GM08714 (cell line): ENCODE data around the gene MAN1A2.
A peak's percentile ranks its signal among the peaks of the same experiment; 100 is the strongest.

Source experiments
- H3K4me3 ChIP-seq: fragments of 200-500 bp; sonication (Bioruptor generic); 2 replicates; pipeline ENCODE4 v1.5.1; 2014; ENCODE audit warnings: mild to moderate bottlenecking, low read length, inconsistent platforms
- ZNF274 ChIP-seq: IDR thresholded peaks from 2 replicates; pipeline ENCODE4 v1.6.1; 2012; ENCODE audit warnings: mild to moderate bottlenecking, low read depth, low read length

MAN1A2 gene

DNA sequence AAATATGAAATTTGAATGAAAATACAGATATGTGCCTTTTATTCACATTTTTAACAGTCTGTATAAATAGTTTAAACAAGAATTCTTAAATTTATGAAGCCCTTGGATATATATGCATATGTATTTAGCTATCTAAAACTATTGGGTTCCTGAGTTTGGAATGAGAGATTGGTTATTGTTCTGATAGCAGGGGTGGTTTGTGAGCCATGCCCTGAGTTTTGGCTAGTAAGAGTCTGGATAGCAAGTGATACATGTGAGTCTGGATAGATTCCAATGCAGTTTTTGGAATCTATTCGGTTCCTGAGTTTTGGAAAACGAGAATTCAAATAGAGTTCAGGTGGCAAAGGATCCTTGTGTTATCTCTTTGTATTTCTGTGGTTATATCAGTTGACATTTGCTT, 2.8 kb downstream of the MAN1A2 start:
- peak overlapping the region; percentile 68 for H3K4me3 ChIP-seq
- TF ChIP-seq ZNF274: no peak

DNA sequence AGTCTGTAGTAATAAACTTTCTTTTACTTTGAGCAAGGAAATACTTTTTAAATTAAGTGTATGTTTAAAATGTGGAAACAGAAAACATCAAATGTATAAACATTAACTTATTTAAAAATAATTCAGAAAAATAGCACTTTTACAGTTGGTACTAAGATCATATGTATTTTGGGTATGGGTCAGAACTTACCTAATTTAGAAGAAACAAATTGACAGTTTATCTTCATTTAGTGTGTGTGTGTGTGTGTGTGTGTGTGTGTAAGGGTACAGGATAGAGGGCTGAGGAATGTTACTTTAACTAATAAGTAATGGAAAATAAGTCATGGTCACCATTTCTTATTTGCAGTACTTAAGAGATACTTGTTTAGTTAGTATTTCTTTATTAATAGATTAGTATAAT, 3.3 kb downstream of the MAN1A2 start:
- H3K4me3 ChIP-seq: peak overlapping the region; percentile 68; the same call in 1 of the 2 replicates

DNA sequence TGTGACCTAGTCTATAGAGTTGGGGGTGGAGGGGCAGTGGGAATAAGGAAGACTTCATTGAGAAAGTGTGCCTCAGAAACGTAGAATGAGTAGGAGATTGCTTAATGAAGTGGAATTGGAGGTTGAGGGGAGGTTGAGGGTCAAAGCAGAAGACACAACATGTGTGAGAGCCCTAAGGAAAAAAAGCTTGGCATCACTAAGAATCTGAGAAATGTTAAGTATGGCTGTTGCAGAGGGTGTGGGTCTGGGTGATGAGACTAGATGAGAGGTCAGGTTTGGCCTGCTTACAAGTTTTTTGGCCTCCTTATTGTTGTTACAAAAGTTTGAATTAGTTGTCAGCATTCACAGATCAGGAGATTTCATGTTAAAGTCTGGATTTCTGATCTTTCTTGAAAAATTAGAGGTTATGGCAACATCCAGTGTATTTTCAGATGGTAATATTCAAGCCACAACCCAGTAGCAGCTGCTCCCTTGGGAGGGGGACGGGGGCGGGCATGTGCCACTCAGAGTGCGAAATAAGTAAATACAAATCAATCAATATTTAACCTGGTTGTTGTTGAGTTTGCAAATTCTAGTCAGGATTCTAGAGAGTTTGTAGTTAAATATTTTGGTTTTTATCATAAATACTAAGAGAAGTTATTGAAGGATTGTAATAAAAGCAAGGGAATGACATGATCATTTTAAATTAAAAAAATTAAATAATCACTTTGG, 4.3 kb downstream of the MAN1A2 start:
- peak overlapping the region; percentile 62 for H3K4me3 ChIP-seq

More for the DNA sequence above, 3.3 kb downstream of the MAN1A2 start:
- TF ChIP-seq ZNF274: no peak

DNA sequence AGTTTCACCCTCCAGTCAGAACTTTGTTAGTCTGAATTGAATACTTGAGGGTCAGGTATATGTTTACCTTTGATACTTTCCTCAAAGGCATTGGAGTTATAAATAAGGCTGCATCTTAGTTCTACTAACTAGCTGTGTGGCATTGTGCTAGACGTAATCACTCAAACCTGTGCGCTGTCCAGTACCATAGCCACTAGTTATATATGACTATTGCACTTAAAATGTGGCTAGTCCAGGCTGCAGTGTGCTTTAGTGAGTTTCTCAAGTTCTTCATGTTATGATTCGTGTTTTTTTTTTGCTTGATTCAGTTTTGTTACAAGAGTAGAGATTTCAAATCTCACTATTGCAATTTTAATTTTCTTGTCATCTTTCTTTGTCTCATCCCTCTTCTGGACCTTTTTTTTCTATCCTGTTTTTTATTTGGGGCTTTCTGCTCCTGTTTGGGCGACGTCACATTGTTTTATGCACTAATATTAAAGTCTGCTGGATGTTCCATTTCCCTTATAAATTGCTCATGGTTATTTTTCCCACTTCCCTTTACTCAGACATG, 5.7 kb downstream of the MAN1A2 start:
- no peak overlapping the region for H3K4me3 ChIP-seq

More for the DNA sequence above, 4.3 kb downstream of the MAN1A2 start:
- TF ChIP-seq ZNF274: no peak

DNA sequence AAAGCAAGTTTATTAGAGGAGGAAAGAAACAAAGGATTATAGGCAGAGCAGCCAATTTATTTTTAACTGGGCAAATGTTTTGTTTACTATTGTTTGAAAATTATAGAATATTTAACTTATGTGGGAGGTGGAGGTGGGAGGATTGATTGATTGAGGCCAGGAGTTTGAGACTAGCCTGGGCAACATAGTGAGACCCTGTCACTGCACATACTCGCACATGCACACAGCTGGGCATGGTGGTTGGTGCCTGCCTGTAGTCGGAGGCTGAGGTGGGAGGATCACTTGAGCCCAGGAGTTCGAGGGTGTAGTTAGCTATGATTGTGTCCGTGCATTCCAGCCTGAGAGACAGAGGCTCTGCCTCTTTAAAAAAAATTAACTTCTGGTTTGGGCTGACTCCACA, 6.7 kb downstream of the MAN1A2 start:
- no peak for TF ChIP-seq ZNF274
- H3K4me3 ChIP-seq: no peak overlapping the region

More for the DNA sequence above, 5.7 kb downstream of the MAN1A2 start:
- no peak for TF ChIP-seq ZNF274

DNA sequence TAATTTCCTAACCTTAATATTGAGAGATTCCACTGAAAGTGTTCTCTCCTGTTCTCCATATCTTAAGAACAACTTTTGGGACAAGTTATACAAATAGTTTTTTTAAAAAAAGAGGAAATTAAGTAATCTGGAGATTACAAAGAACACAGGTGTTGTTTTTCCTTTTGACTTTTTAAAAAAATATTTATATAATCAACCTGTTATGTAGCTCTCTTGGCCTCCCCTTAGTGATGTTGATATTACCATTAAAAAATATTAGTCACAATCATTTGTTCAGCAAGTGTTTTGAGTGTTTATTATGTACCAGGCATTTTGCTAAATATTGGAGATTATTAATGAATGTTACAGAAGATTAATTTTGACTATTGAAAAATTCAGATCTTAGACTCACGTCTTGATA, 8.1 kb downstream of the MAN1A2 start:
- no peak overlapping the region for H3K4me3 ChIP-seq
- no peak for TF ChIP-seq ZNF274

DNA sequence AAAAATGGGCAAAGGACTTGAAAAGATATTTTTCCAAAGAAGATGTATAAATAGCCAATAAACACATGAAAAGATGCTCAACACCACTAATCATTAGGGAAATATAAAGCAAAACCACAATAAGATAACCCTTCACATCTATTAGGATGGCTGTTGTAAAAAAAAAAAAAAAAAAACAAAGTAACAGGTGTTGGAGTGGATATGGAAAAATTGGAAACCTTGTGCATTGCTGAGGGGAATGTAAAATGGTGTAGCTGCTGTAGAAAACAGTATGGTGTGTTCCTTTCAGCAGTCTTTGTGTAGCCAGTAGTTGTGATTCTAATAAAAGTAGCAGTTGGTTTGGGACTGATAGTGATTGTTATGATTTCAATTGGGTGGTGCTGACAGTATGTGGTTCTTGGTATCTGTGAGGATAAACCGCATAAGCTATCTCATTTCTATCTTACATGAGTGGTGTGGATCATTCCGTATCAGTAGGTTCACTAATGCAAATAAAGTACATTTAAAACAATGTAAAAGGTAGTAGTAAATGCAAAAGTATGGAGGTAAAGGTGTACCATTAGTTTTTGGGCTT, 19.9 kb downstream of the MAN1A2 start:
- H3K4me3 ChIP-seq: no peak overlapping the region
- no peak for TF ChIP-seq ZNF274

DNA sequence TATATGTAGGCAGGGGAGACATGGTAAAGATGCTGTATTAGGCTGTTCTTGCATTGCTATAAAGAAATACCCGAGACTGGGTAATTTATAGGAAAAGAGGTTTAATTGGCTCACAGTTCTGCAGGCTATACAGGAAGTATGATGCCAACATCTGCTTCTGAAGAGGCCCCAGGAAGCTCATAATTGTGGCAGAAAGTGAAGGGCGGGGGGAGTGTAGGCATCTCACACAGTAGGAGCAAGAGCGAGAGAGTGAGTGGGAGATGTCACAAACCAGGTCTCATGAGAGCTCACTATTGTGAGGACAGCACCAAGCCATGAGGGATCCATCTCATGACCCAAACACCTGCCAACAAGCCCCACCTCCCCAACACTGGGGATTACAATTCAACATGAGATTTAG, 21.1 kb downstream of the MAN1A2 start:
- TF ChIP-seq ZNF274: no peak
- no peak overlapping the region for H3K4me3 ChIP-seq

DNA sequence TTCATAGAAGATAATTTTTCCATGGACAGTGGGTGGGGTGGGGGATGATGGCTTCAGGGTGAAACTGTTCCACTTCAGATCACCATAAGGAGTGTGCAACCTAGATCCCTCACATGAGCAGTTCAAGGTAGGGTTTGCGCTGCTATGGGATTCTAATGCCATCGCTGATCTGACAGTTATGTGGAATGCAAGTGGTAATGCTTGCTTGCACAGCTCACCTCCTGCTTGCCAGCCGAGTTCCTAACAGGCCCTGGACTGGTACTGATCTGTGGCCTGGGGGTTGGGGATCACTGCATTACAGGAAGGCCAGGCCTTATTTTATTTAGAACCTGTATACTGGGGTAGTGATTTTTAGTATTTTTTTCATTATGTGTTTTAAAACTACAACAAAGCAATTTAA, 22.0 kb downstream of the MAN1A2 start:
- TF ChIP-seq ZNF274: no peak
- H3K4me3 ChIP-seq: no peak overlapping the region

DNA sequence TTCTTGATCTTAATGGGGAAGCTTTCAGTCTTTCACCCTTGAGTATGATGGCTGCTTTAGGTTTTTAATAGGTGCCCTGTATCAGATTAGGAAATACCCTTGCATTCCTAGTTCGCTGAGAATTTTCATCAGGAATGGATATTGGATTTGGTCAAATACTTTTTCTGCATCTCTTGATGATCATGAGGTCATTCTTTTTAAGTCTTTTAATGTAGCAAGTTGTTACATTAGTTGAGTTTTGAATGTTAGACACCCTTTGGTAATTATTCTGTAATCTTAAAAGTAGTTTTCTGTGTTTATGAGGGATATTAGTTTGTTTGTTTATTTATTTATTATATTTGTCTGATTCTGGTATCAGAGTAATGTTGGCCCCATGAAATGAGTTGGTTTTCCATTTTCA, 22.5 kb downstream of the MAN1A2 start:
- no peak for TF ChIP-seq ZNF274
- no peak overlapping the region for H3K4me3 ChIP-seq

DNA sequence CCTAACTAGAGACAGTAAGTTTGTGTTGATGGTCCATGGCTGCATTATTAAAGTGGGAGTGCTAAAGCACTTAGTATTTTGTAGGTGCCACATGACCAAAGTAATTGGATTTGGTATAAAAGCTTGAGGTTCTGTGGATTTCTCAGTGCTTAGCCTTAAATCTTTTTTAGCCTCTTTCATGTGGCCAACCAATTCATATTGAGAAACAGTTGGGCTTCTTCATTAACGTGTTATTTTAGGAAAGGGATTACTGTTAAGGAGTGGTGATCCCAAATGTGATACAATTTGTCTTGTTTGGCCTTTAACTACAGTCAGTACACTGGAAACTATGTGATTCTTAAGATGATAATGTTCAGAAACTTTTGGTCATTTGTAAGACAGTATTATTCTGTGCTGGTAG, 25.5 kb downstream of the MAN1A2 start:
- TF ChIP-seq ZNF274: no peak

DNA sequence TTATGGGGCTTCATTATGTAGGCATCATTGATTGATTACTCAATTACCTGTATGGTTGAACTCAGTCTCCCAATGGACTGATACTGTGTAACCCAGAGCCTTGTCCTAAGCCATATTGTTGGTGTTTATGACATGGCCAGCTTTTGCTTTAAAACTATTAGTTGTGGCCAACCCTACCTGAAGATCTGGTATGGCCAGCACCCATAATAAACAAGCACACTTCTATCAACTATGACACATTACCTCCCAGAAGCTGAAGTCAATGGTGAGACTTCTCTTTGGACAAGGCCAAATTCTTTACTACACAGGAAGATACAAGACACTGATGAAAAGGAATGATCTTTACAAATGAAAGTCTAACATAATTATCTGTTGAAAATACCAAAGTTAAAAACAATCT, 28.8 kb downstream of the MAN1A2 start:
- TF ChIP-seq ZNF274: no peak
- H3K4me3 ChIP-seq: no peak overlapping the region

More for the DNA sequence above, 25.5 kb downstream of the MAN1A2 start:
- H3K4me3 ChIP-seq: no peak overlapping the region

DNA sequence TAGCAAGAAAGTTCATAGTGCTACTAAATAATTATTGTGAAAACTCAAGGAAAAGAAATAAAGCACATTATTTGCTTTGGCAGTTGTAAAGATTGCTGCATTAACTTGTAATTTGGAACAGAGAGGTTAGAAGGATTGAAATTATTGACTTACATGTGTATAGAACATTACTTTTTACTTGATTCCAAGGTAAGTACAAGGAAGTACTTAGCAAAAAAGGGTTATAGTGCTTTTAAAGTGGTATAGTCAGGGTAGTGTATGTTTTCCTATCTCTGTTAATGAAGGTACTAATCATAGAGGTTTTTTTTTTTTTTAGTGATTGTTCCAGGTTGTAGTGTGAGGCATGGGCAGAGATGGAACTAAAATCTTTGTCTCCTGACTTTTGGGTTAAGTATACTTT, 29.4 kb downstream of the MAN1A2 start:
- no peak for TF ChIP-seq ZNF274
- no peak overlapping the region for H3K4me3 ChIP-seq

DNA sequence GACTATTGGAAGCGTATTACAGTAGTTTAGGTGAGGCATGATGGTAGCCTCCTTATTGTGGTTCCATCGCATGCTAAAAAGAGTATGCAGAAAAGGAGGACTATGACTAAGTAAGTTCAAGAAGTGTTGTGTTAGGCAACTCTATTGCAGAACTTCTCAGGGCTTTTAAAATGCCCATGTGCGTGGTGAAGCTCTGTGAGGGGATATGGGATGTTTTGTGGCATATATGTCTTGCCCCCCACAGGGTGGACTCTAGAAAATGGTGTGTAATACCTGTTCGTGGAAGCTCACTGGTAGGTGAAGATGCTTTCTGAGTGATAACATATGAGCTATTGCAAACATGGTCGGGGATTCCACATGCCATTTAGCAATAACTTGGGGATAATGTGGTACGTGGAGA, 31.7 kb downstream of the MAN1A2 start:
- no peak for TF ChIP-seq ZNF274
- no peak overlapping the region for H3K4me3 ChIP-seq

DNA sequence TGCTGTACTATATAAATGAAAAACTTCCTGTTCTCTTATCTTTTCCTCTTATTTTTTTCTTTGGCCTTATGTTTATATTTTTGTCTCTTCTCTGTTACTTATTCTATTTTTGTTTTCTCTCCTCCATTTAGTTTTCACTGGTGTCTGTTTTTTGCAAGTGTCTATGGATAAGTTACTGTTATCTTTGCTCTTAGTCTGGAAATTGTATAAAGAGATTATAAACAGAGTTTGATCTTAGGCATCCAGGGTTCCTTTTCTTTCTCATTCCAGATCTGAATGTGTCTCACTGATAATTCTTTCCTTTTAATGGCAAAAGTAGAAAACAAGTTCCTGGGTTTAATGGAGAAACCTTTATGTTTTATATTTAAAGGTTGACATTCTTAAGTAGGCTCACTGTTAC, 34.5 kb downstream of the MAN1A2 start:
- H3K4me3 ChIP-seq: no peak overlapping the region
- no peak for TF ChIP-seq ZNF274

DNA sequence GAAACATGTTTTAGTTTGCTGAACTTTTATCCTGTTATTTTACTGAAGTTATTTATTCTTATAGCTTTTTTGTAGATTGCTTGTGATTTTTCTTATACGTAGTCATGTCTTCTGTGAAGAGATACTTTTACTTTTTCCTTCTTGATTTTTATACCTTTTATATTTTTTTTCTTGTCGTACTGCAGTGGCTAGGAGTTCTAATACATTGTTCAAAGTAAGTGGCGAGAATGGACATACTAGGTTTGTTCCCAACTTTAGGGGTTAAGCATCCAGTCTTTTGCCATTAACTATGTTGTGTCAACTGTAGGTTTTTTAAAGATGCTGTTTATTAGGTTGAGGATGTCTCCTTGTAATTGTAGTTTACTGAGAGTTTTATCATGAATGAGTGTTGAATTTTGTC, 36.3 kb downstream of the MAN1A2 start:
- no peak overlapping the region for H3K4me3 ChIP-seq
- TF ChIP-seq ZNF274: no peak

DNA sequence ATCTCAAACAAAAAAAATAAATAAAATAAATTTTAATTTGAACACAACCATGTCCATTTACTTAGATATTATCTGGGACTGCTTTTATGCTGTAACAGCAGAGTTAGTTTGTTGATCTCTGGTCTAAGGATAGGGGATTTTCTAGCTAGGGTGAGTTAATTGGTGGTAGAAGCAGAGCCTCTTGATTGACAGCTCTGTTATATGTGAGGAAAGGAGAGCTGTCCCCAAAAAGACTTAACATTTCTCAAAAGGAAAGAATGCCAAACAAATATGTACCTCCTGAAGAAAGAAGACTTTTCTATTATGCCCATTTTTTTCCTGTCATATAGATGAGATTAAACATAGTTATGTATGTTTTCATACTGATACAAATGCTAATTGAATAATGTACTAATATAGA, 37.8 kb downstream of the MAN1A2 start:
- no peak for TF ChIP-seq ZNF274

More for the DNA sequence above, 37.8 kb downstream of the MAN1A2 start:
- no peak overlapping the region for H3K4me3 ChIP-seq
